Hepatocyte (in vitro differentiated cells): Measurements from ENCODE around the gene B4GALT5.
"Not testable (repeated sequence)": the region's sequence is repeated elsewhere in the genome, so short reads cannot be mapped to it uniquely, and the experiment has no call there.

Experiments used
- CTCF ChIP-seq: fragments of 200-600 bp; sonication (generic); IDR thresholded peaks from 2 replicates; pipeline ENCODE4 v1.5.1; 2016; ENCODE audit warnings: antibody characterized with exemption, mild to moderate bottlenecking; ENCODE audit not compliant: poor library complexity
- EZH2 ChIP-seq: fragments of 200-600 bp; sonication (generic); IDR thresholded peaks from 2 replicates; pipeline ENCODE4 v1.6.1; 2016; ENCODE audit warnings: antibody characterized with exemption, mild to moderate bottlenecking, borderline replicate concordance

- not testable (repeated sequence) for TF ChIP-seq CTCF, EZH2
These were observed 48.2 kb upstream of the B4GALT5 start for GRCh38 chr20:49761888-49762287.
